Progenitor cell of endocrine pancreas (in vitro differentiated cells): Measurements from ENCODE around the gene ABHD12B. TPM values are rescaled to one million over a fixed set of nuclear protein-coding genes. Genes with fewer than 3 reads are reported as not detected.

ENCODE experiments used
- DNase-seq: peaks from one replicate; pipeline ENCODE4 v3.0.0; 2021; ENCODE audit warnings: low spot score; ENCODE audit not compliant: unreplicated experiment
- H3K27ac Mint-ChIP-seq: 2 replicates; pipeline ENCODE4 v1.8.0; 2021; ENCODE audit warnings: mild to moderate bottlenecking, moderate library complexity, mixed read lengths
- H3K27me3 Mint-ChIP-seq: 2 replicates; pipeline ENCODE4 v1.8.0; 2021; ENCODE audit warnings: mixed read lengths
- H3K36me3 Mint-ChIP-seq: 2 replicates; pipeline ENCODE4 v1.8.0; 2022; ENCODE audit warnings: mixed read lengths; ENCODE audit not compliant: insufficient read depth
- H3K4me1 Mint-ChIP-seq: 2 replicates; pipeline ENCODE4 v1.8.0; 2021; ENCODE audit warnings: low read depth, mixed read lengths
- H3K4me3 Mint-ChIP-seq: 2 replicates; pipeline ENCODE4 v1.8.0; 2021; ENCODE audit warnings: low read depth, mild to moderate bottlenecking, moderate library complexity, mixed read lengths
- H3K9me3 Mint-ChIP-seq: 2 replicates; pipeline ENCODE4 v1.8.0; 2021; ENCODE audit warnings: low read depth, mixed read lengths
- CTCF ChIP-seq: fragments of 200-600 bp; sonication (generic); IDR thresholded peaks from one replicate; pipeline ENCODE4 v1.5.0; 2021; ENCODE audit warnings: antibody characterized with exemption, mild to moderate bottlenecking; ENCODE audit not compliant: unreplicated experiment
- total RNA-seq: library from RNA; stranded (reverse); gene quantifications from 2 replicates; pipeline ENCODE4 v1.2.1, GENCODE V29; 2021

Gene ABHD12B
- total RNA-seq, 1 donor from 2014 or later = not detected

DNA sequence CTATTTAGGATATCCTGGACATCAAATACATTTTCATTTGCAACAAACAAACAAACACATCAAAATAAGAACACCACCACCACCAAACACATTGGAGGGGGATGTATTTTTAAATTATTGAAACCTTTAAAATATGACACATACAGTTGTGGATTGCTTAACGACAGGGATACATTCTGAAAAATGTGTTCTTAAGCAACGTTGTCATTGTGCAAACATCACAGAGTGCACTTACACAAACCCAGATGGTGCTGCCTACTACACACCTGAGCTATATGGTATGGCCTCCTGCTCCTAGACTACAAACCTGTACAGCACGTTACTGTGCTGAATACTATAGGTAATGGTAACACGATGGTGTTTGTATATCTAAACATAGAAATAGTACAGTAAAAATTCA, 53.0 kb downstream of the ABHD12B start:
- Mint-ChIP-seq H3K27ac (no peak overlapping the region), H3K4me3 (no peak overlapping the region), H3K36me3 (no peaks in the 10 kb centered on the region), H3K9me3 (no peaks in the 10 kb centered on the region), H3K27me3 (no peaks in the 10 kb centered on the region), H3K4me1 (peaks cover 1% of the 10 kb centered on the region)
- DNase-seq = no peak
- TF ChIP-seq CTCF = no peak

DNA sequence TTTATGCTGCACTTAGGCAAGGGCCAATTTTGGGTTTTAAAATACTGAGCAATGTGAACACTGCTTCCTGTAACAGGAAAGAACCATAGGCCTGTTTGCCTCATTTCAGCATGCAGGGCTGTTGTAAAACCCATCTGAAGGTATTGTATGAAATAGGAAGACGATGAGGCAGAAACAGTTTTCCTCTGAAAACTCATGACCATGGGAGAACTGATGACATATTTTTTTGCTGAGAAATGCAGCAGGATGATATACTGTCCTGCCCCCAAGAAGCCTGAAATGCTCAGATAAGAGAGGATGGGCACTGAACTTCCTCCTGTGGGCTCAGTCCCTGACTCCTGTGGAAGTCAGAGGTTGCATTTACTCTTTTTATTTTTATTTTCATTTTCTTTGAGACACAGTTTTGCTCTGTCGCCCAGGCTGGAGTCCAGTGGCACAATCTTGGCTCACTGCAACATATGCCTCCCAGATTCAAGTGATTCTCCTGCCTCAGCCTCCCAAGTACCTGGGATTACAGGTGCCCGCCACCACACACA, 55.1 kb downstream of the ABHD12B start:
- no peak for DNase-seq
- Mint-ChIP-seq H3K9me3 (no peaks in the 10 kb centered on the region), H3K4me1 (no peaks in the 10 kb centered on the region), H3K4me3 (no peak overlapping the region), H3K27ac (no peak overlapping the region), H3K27me3 (no peaks in the 10 kb centered on the region), H3K36me3 (no peaks in the 10 kb centered on the region)
- TF ChIP-seq CTCF = no peak

GRCh38 chr14:50928002-50928635, 56.3 kb downstream of the ABHD12B start:
- no peak for TF ChIP-seq CTCF
- Mint-ChIP-seq H3K4me3 (no peak overlapping the region), H3K4me1 (no peaks in the 10 kb centered on the region), H3K27me3 (no peaks in the 10 kb centered on the region), H3K27ac (no peak overlapping the region), H3K9me3 (no peaks in the 10 kb centered on the region), H3K36me3 (no peaks in the 10 kb centered on the region)
- DNase-seq = no peak

GRCh38 chr14:50929506-50929905, 57.7 kb downstream of the ABHD12B start:
- no peak overlapping the region for H3K27ac Mint-ChIP-seq
- no peak overlapping the region for H3K4me3 Mint-ChIP-seq
- no peak for DNase-seq
- H3K36me3 Mint-ChIP-seq = no peaks in the 10 kb centered on the region
- no peaks in the 10 kb centered on the region for H3K27me3 Mint-ChIP-seq
- no peak for TF ChIP-seq CTCF
- no peaks in the 10 kb centered on the region for H3K9me3 Mint-ChIP-seq
- H3K4me1 Mint-ChIP-seq = peaks cover under 1% of the 10 kb centered on the region

- H3K9me3 Mint-ChIP-seq = no peaks in the 10 kb centered on the region
- no peaks in the 10 kb centered on the region for H3K27me3 Mint-ChIP-seq
- H3K4me3 Mint-ChIP-seq = no peak overlapping the region
- no peaks in the 10 kb centered on the region for H3K36me3 Mint-ChIP-seq
- TF ChIP-seq CTCF = no peak
- H3K27ac Mint-ChIP-seq = no peak overlapping the region
- DNase-seq = no peak
- peaks cover 10% of the 10 kb centered on the region for H3K4me1 Mint-ChIP-seq
Observed at GRCh38 chr14:50931559-50931958, 59.7 kb downstream of the ABHD12B start.
